Hippocampal formation (tissue), 2 donors: ENCODE results near the gene NAT9.

Source experiments
- DNase-seq, 2 donors: peaks; one replicate each; lab custom pipeline; 2025; lab: John Stamatoyannopoulos, UW

The NAT9 gene

GRCh38 chr17:74805591-74805991, 29.4 kb upstream of the NAT9 start:
- no peak for DNase-seq

- DNase-seq, result no peak
Observed at GRCh38 chr17:74804683-74805082, 28.5 kb upstream of the NAT9 start.

GRCh38 chr17:74803971-74804370, 27.8 kb upstream of the NAT9 start:
- no peak for DNase-seq

- no peak for DNase-seq
Observed at GRCh38 chr17:74803388-74803930, 27.3 kb upstream of the NAT9 start.

GRCh38 chr17:74801896-74802295, 25.8 kb upstream of the NAT9 start:
- DNase-seq, result no peak

- DNase-seq, result no peak
Observed at GRCh38 chr17:74800531-74800930, 24.4 kb upstream of the NAT9 start.

- DNase-seq, result no peak
Observed at GRCh38 chr17:74799097-74799496, 23.0 kb upstream of the NAT9 start.

GRCh38 chr17:74798239-74798707, 22.1 kb upstream of the NAT9 start:
- no peak for DNase-seq

GRCh38 chr17:74797824-74798223, 21.7 kb upstream of the NAT9 start:
- no peak for DNase-seq

GRCh38 chr17:74796866-74797265, 20.7 kb upstream of the NAT9 start:
- no peak for DNase-seq

- DNase-seq, result no peak
Observed at GRCh38 chr17:74796211-74796610, 20.1 kb upstream of the NAT9 start.

GRCh38 chr17:74795327-74796020, 19.3 kb upstream of the NAT9 start:
- no peak for DNase-seq

GRCh38 chr17:74792586-74793105, 16.5 kb upstream of the NAT9 start:
- no peak for DNase-seq

- DNase-seq, result no peak
Observed at GRCh38 chr17:74790161-74791058, 14.3 kb upstream of the NAT9 start.

- no peak for DNase-seq
Observed at GRCh38 chr17:74786431-74787055, 10.4 kb upstream of the NAT9 start.

- DNase-seq, result no peak
Observed at GRCh38 chr17:74785981-74786360, 9.8 kb upstream of the NAT9 start.

GRCh38 chr17:74785096-74785980, 9.2 kb upstream of the NAT9 start:
- DNase-seq, result no peak

- no peak for DNase-seq
Observed at GRCh38 chr17:74784125-74784810, 8.1 kb upstream of the NAT9 start.

- no peak for DNase-seq
Observed at GRCh38 chr17:74782571-74782970, 6.4 kb upstream of the NAT9 start.

- DNase-seq, result peak in 1 of 2 donors; percentile 46
Observed at GRCh38 chr17:74780443-74781238, 4.5 kb upstream of the NAT9 start.
